ENCODE measurements around the gene ATG9A.
"Not testable (repeated sequence)": the region's sequence is repeated elsewhere in the genome, so short reads cannot be mapped to it uniquely, and the experiment has no call there.

DNA sequence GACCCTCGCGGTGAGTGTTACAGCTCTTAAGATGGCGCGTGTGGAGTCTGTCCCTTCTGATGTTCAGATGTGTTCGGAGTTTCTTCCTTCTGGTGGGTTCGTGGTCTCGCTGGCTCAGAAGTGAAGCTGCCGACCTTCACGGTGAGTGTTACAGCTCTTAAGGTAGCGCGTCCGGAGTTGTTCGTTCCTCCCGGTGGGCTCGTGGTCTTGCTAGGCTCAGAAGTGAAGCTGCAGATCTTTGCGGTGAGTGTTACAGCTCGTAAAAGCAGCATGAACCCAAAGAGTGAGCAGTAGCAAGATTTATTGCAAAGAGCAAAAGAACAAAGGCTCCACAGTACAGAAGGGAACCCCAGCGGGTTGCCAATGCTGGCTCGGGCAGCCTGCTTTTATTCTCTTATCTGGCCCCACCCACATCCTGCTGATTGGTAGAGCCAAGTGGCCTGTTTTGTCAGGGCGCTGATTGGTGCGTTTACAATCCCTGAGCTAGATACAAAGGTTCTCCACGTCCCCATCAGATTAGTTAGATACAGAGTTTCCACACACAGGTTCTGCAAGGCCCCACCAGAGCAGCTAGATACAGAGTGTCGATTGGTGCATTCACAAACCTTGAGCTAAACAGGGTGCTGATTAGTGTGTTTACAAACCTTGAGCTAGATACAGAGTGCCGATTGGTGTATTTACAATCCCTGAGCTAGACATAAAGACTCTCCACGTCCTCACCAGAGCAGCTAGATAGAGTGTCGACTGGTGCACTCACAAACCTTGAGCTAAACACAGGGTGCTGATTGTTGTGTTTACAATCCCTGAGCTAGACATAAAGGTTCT, 28.7 kb downstream of the ATG9A start:
- TF ChIP-seq, protein P1, sequence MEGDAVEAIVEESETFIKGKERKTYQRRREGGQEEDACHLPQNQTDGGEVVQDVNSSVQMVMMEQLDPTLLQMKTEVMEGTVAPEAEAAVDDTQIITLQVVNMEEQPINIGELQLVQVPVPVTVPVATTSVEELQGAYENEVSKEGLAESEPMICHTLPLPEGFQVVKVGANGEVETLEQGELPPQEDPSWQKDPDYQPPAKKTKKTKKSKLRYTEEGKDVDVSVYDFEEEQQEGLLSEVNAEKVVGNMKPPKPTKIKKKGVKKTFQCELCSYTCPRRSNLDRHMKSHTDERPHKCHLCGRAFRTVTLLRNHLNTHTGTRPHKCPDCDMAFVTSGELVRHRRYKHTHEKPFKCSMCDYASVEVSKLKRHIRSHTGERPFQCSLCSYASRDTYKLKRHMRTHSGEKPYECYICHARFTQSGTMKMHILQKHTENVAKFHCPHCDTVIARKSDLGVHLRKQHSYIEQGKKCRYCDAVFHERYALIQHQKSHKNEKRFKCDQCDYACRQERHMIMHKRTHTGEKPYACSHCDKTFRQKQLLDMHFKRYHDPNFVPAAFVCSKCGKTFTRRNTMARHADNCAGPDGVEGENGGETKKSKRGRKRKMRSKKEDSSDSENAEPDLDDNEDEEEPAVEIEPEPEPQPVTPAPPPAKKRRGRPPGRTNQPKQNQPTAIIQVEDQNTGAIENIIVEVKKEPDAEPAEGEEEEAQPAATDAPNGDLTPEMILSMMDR (IDR thresholded peaks at IDR 0.05) = not testable (repeated sequence)
- not testable (repeated sequence) for TF ChIP-seq POLR2A (IDR thresholded peaks at IDR 0.05)
